Colonic mucosa (tissue), 4 donors: ENCODE measurements around the gene CMAS. TPM values are rescaled to one million over a fixed set of nuclear protein-coding genes. Genes with fewer than 3 reads are reported as not detected.
"Not testable (repeated sequence)": the region's sequence is repeated elsewhere in the genome, so short reads cannot be mapped to it uniquely, and the experiment has no call there.

ENCODE experiments used
- DNase-seq: peaks from one replicate; pipeline ENCODE4 v3.0.0-alpha.2; 2020
- H3K27ac ChIP-seq: fragments of 200-600 bp; one replicate; pipeline ENCODE4 v1.8.0; 2021
- H3K27me3 ChIP-seq: fragments of 200-600 bp; one replicate; pipeline ENCODE4 v1.8.0; 2021
- H3K36me3 ChIP-seq: fragments of 200-600 bp; one replicate; pipeline ENCODE4 v1.8.0; 2021
- H3K4me1 ChIP-seq: fragments of 200-600 bp; one replicate; pipeline ENCODE4 v1.8.0; 2021; ENCODE audit warnings: mild to moderate bottlenecking
- H3K4me3 ChIP-seq: fragments of 200-600 bp; one replicate; pipeline ENCODE4 v1.8.0; 2021
- H3K9ac ChIP-seq, 2 donors: one replicate each; pipeline ENCODE4 v1.7.0; 2013; ENCODE audit warnings: control low read depth in 2 of 2, low read depth in 2 of 2, low read length in 2 of 2
- H3K9me3 ChIP-seq: fragments of 200-600 bp; one replicate; pipeline ENCODE4 v1.8.0; 2021
- CTCF ChIP-seq: fragments of 200-600 bp; IDR thresholded peaks from one replicate; pipeline ENCODE4 v1.8.0; 2022; ENCODE audit warnings: antibody characterized with exemption, mild to moderate bottlenecking
- intact Hi-C: fragments of 100-400 bp; cut with DNase I; formaldehyde crosslinking; loops from one replicate; pipeline ENCODE4 v1.14.1; 2022
- total RNA-seq, 2 donors: library from RNA; stranded (reverse); fragmentation: NEBNext Ultra II Directional in 1 of 2; extraction: Animal tissue kit (Norgen Biotek cat#: 25700) in 1 of 2; gene quantifications; one replicate each; pipeline ENCODE4 v1.2.1, GENCODE V29; 2021
- donor health status: healthy.
- donor health status: DM: no; HTN: no; CAD: no.
- donor health status: DM: no; HTN: no; CAD: no.

Gene CMAS
- 100 to 1,000 TPM; 126 to 189 TPM for total RNA-seq

GRCh38 chr12:22046090-22046967 is at the start of gene CMAS:
CMAS (plus strand) TSS chr12:22046218; CDS start chr12:22046304, 86 bp downstream.
- Histone ChIP-seq H3K27ac (peak within 1 kb of the TSS; percentile 99), H3K36me3 (no peaks in the 10 kb centered on the region), H3K4me3 (peak within 1 kb of the TSS; percentile 98), H3K9me3 (no peaks in the 10 kb centered on the region), H3K4me1 (peaks cover 13% of the 10 kb centered on the region), H3K27me3 (no peaks in the 10 kb centered on the region), H3K9ac (peak within 1 kb of the TSS; percentile 96 to 99)
- peak; percentile 87 for DNase-seq
- intact Hi-C loops = no loop called here
- no peak for TF ChIP-seq CTCF

- no peaks in the 10 kb centered on the region for H3K27me3 ChIP-seq
- H3K4me3 ChIP-seq = no peak overlapping the region
- no peak for DNase-seq
- H3K27ac ChIP-seq = no peak overlapping the region
- H3K4me1 ChIP-seq = no peaks in the 10 kb centered on the region
- H3K36me3 ChIP-seq = no peaks in the 10 kb centered on the region
- H3K9ac ChIP-seq = no peak overlapping the region
- no peaks in the 10 kb centered on the region for H3K9me3 ChIP-seq
- TF ChIP-seq CTCF = no peak
- intact Hi-C loops = no loop called here
These were observed 47.7 kb upstream of the CMAS start for GRCh38 chr12:21998295-21998694.

GRCh38 chr12:21998782-21999181 is 47.2 kb upstream of the CMAS start:
- H3K27me3 ChIP-seq = no peaks in the 10 kb centered on the region
- no peaks in the 10 kb centered on the region for H3K9me3 ChIP-seq
- no peaks in the 10 kb centered on the region for H3K36me3 ChIP-seq
- intact Hi-C loops = no loop called here
- TF ChIP-seq CTCF = no peak
- H3K9ac ChIP-seq = no peak overlapping the region
- no peak overlapping the region for H3K27ac ChIP-seq
- H3K4me3 ChIP-seq = no peak overlapping the region
- H3K4me1 ChIP-seq = no peaks in the 10 kb centered on the region
- DNase-seq = no peak

GRCh38 chr12:22002430-22002829 is 43.6 kb upstream of the CMAS start:
- Histone ChIP-seq H3K4me3 (no peak overlapping the region), H3K27me3 (no peaks in the 10 kb centered on the region), H3K9ac (no peak overlapping the region), H3K9me3 (no peaks in the 10 kb centered on the region), H3K36me3 (no peaks in the 10 kb centered on the region), H3K27ac (no peak overlapping the region), H3K4me1 (no peaks in the 10 kb centered on the region)
- no peak for DNase-seq
- intact Hi-C loops = no loop called here
- TF ChIP-seq CTCF = no peak

GRCh38 chr12:22007794-22008193 is 38.2 kb upstream of the CMAS start:
- intact Hi-C loops, H3K27ac ChIP-seq, H3K4me1 ChIP-seq: not testable (repeated sequence)

GRCh38 chr12:22008196-22008595 is 37.8 kb upstream of the CMAS start:
- H3K36me3 ChIP-seq = no peaks in the 10 kb centered on the region
- H3K4me1 ChIP-seq = no peaks in the 10 kb centered on the region
- DNase-seq = no peak
- intact Hi-C loops = no loop called here
- H3K27ac ChIP-seq = no peak overlapping the region
- TF ChIP-seq CTCF = no peak
- no peaks in the 10 kb centered on the region for H3K9me3 ChIP-seq
- H3K4me3 ChIP-seq = no peak overlapping the region
- no peaks in the 10 kb centered on the region for H3K27me3 ChIP-seq
- H3K9ac ChIP-seq = no peak overlapping the region

More at GRCh38 chr12:22007794-22008193, 38.2 kb upstream of the CMAS start:
- not testable (repeated sequence) for H3K9ac ChIP-seq, H3K36me3 ChIP-seq, H3K9me3 ChIP-seq, DNase-seq, H3K4me3 ChIP-seq, H3K27me3 ChIP-seq
